ENCODE data around the gene RCAN2. TPM values are rescaled to one million over a fixed set of nuclear protein-coding genes. Genes with fewer than 3 reads are reported as not detected.

RCAN2 gene
- total and polyA plus RNA-seq, 4 donors: 4.5 to 16.7 (median 4.8) TPM

- no peak overlapping the region for H3K27ac ChIP-seq (ENCODE audit: low read depth in 1 of 2, low read length in 1 of 2)
- H3K9me3 ChIP-seq (ENCODE audit: control insufficient read depth in 4 of 4, insufficient read depth in 3 of 4, low read length in 3 of 4): no peaks in the 10 kb centered on the region
- no peak for DNase-seq
- no peak for ATAC-seq (ENCODE audit: insufficient read depth, low FRiP score)
- H3K4me1 ChIP-seq (ENCODE audit: control insufficient read depth in 5 of 5, insufficient read depth in 5 of 5, low read length in 5 of 5): peaks cover 0 to 2% (median 0%) of the 10 kb centered on the region in 5 donors
- TF ChIP-seq CTCF (IDR thresholded peaks at IDR 0.05; ENCODE audit: control extremely low read depth, extremely low read depth): no peak
- no peaks in the 10 kb centered on the region for H3K27me3 ChIP-seq (ENCODE audit: control insufficient read depth in 3 of 3, insufficient read depth in 3 of 3, low read length in 2 of 3)
- no peak overlapping the region for H3K4me3 ChIP-seq
- no peaks in the 10 kb centered on the region for H3K36me3 ChIP-seq (ENCODE audit: control insufficient read depth in 4 of 4, insufficient read depth in 4 of 4, low read length in 4 of 4)
- H3K9ac ChIP-seq (ENCODE audit: insufficient read depth in 1 of 2, low read length in 2 of 2): no peak overlapping the region
Observed at GRCh38 chr6:46525583-46525982, 34.3 kb upstream of the RCAN2 start.

GRCh38 chr6:46521464-46521971 is 30.3 kb upstream of the RCAN2 start:
- Histone ChIP-seq H3K4me3 (no peak overlapping the region), H3K27ac (ENCODE audit: low read depth in 1 of 2, low read length in 1 of 2) (no peak overlapping the region), H3K36me3 (ENCODE audit: control insufficient read depth in 4 of 4, insufficient read depth in 4 of 4, low read length in 4 of 4) (no peaks in the 10 kb centered on the region), H3K9me3 (ENCODE audit: control insufficient read depth in 4 of 4, insufficient read depth in 3 of 4, low read length in 3 of 4) (no peaks in the 10 kb centered on the region), H3K4me1 (ENCODE audit: control insufficient read depth in 5 of 5, insufficient read depth in 5 of 5, low read length in 5 of 5) (peaks cover 0 to 2% (median 0%) of the 10 kb centered on the region in 5 donors), H3K27me3 (ENCODE audit: control insufficient read depth in 3 of 3, insufficient read depth in 3 of 3, low read length in 2 of 3) (no peaks in the 10 kb centered on the region), H3K9ac (ENCODE audit: insufficient read depth in 1 of 2, low read length in 2 of 2) (no peak overlapping the region)
- DNase-seq (no peak), ATAC-seq (ENCODE audit: insufficient read depth, low FRiP score) (no peak)
- TF ChIP-seq CTCF (IDR thresholded peaks at IDR 0.05; ENCODE audit: control extremely low read depth, extremely low read depth): no peak

GRCh38 chr6:46517202-46517601 is 26.0 kb upstream of the RCAN2 start:
- no peak for TF ChIP-seq CTCF (IDR thresholded peaks at IDR 0.05; ENCODE audit: control extremely low read depth, extremely low read depth)
- ATAC-seq (ENCODE audit: insufficient read depth, low FRiP score): no peak

GRCh38 chr6:46513533-46513932 is 22.3 kb upstream of the RCAN2 start:
- 74 to 87% methylated on average over 2 of the region's 2 CpGs for WGBS, 2 donors

More at GRCh38 chr6:46517202-46517601, 26.0 kb upstream of the RCAN2 start:
- Histone ChIP-seq H3K9ac (ENCODE audit: insufficient read depth in 1 of 2, low read length in 2 of 2) (no peak overlapping the region), H3K4me1 (ENCODE audit: control insufficient read depth in 5 of 5, insufficient read depth in 5 of 5, low read length in 5 of 5) (peaks cover 0 to 2% (median 0%) of the 10 kb centered on the region in 5 donors), H3K27me3 (ENCODE audit: control insufficient read depth in 3 of 3, insufficient read depth in 3 of 3, low read length in 2 of 3) (no peaks in the 10 kb centered on the region), H3K4me3 (no peak overlapping the region), H3K9me3 (ENCODE audit: control insufficient read depth in 4 of 4, insufficient read depth in 3 of 4, low read length in 3 of 4) (no peaks in the 10 kb centered on the region), H3K27ac (ENCODE audit: low read depth in 1 of 2, low read length in 1 of 2) (no peak overlapping the region), H3K36me3 (ENCODE audit: control insufficient read depth in 4 of 4, insufficient read depth in 4 of 4, low read length in 4 of 4) (no peaks in the 10 kb centered on the region)
- no peak for DNase-seq

More at GRCh38 chr6:46513533-46513932, 22.3 kb upstream of the RCAN2 start:
- peaks cover 2 to 5% (median 4%) of the 10 kb centered on the region in 5 donors for H3K4me1 ChIP-seq (ENCODE audit: control insufficient read depth in 5 of 5, insufficient read depth in 5 of 5, low read length in 5 of 5)
- H3K9me3 ChIP-seq (ENCODE audit: control insufficient read depth in 4 of 4, insufficient read depth in 3 of 4, low read length in 3 of 4): no peaks in the 10 kb centered on the region
- no peaks in the 10 kb centered on the region for H3K27me3 ChIP-seq (ENCODE audit: control insufficient read depth in 3 of 3, insufficient read depth in 3 of 3, low read length in 2 of 3)
- no peaks in the 10 kb centered on the region for H3K36me3 ChIP-seq (ENCODE audit: control insufficient read depth in 4 of 4, insufficient read depth in 4 of 4, low read length in 4 of 4)
- no peak for TF ChIP-seq CTCF (IDR thresholded peaks at IDR 0.05; ENCODE audit: control extremely low read depth, extremely low read depth)
- no peak overlapping the region for H3K9ac ChIP-seq (ENCODE audit: insufficient read depth in 1 of 2, low read length in 2 of 2)
- no peak overlapping the region for H3K4me3 ChIP-seq
- DNase-seq (no peak), ATAC-seq (ENCODE audit: insufficient read depth, low FRiP score) (no peak)
- peak overlapping the region in 1 of 2 donors; percentile 80 for H3K27ac ChIP-seq (ENCODE audit: low read depth in 1 of 2, low read length in 1 of 2)
